DOHH2 (cell line): ENCODE measurements around the gene ZBTB16.

Source experiments
- H3F3A ChIP-seq: fragments of 200-600 bp; sonication (generic), shearing (Covaris generic); 2 replicates; pipeline ENCODE4 v1.6.0; 2016; ENCODE audit warnings: antibody characterized with exemption, mild to moderate bottlenecking; ENCODE audit not compliant: control insufficient read depth, insufficient read depth
- H3K27ac ChIP-seq: fragments of 200-600 bp; sonication (generic); 2 replicates; pipeline ENCODE4 v1.5.1; 2014; ENCODE audit warnings: low read depth, mild to moderate bottlenecking, low read length, moderate library complexity
- H3K27me3 ChIP-seq: fragments of 200-600 bp; sonication (generic); 2 replicates; pipeline ENCODE4 v1.6.1; 2014; ENCODE audit warnings: mild to moderate bottlenecking, low read length, mixed read lengths; ENCODE audit not compliant: control insufficient read depth
- H3K36me3 ChIP-seq: fragments of 200-600 bp; sonication (generic); 2 replicates; pipeline ENCODE4 v1.6.1; 2014; ENCODE audit warnings: mild to moderate bottlenecking, low read length, moderate library complexity, mixed read lengths; ENCODE audit not compliant: control insufficient read depth
- H3K4me1 ChIP-seq: fragments of 200-600 bp; sonication (generic); 2 replicates; pipeline ENCODE4 v1.6.1; 2014; ENCODE audit warnings: mild to moderate bottlenecking, low read length, mixed read lengths; ENCODE audit not compliant: control insufficient read depth
- H3K4me2 ChIP-seq: fragments of 200-600 bp; sonication (generic); 2 replicates; pipeline ENCODE4 v1.6.0; 2014; ENCODE audit warnings: mild to moderate bottlenecking, low read length, moderate library complexity
- H3K4me3 ChIP-seq: fragments of 200-600 bp; sonication (generic); 2 replicates; pipeline ENCODE4 v1.5.1; 2014; ENCODE audit warnings: mild to moderate bottlenecking, low read length, mixed read lengths
- H3K79me2 ChIP-seq: fragments of 200-600 bp; sonication (generic); 2 replicates; pipeline ENCODE4 v1.6.1; 2014; ENCODE audit warnings: mild to moderate bottlenecking, low read length, mixed read lengths; ENCODE audit not compliant: control insufficient read depth
- H3K9me2 ChIP-seq: fragments of 200-600 bp; sonication (generic); replicated peaks from 2 replicates; pipeline ENCODE4 v1.6.1; 2014; ENCODE audit warnings: mild to moderate bottlenecking, low read length, mixed read lengths; ENCODE audit not compliant: control insufficient read depth
- H3K9me3 ChIP-seq: fragments of 200-600 bp; sonication (generic); 2 replicates; pipeline ENCODE4 v1.6.1; 2014; ENCODE audit warnings: antibody characterized with exemption, low read length, mixed read lengths; ENCODE audit not compliant: control insufficient read depth, insufficient read depth
- H4K20me1 ChIP-seq: fragments of 200-600 bp; sonication (generic); 2 replicates; pipeline ENCODE4 v1.6.0; 2014; ENCODE audit warnings: low read depth, mild to moderate bottlenecking, antibody characterized with exemption, low read length, moderate library complexity; ENCODE audit not compliant: control insufficient read depth, insufficient read depth
- EZH2phosphoT487 ChIP-seq: fragments of 200-600 bp; sonication (generic); IDR thresholded peaks from 2 replicates; pipeline ENCODE4 v1.6.1; 2017; ENCODE audit warnings: borderline replicate concordance, mild to moderate bottlenecking, antibody characterized with exemption, low read length, moderate library complexity, mixed read lengths
- TF ChIP-seq, protein P1 (sequence below): fragments of 200-600 bp; sonication (generic); IDR thresholded peaks from one replicate; pipeline ENCODE4 v1.5.1; 2014; ENCODE audit warnings: antibody characterized with exemption, mild to moderate bottlenecking, low read depth, low read length; ENCODE audit not compliant: poor library complexity, severe bottlenecking

The ZBTB16 gene

GRCh38 chr11:114237321-114238280 is 178.1 kb downstream of the ZBTB16 start:
- H3K27ac ChIP-seq: no peak overlapping the region
- no peaks in the 10 kb centered on the region for H3K36me3 ChIP-seq
- no peaks in the 10 kb centered on the region for H3K9me3 ChIP-seq
- no peaks in the 10 kb centered on the region for H3K4me1 ChIP-seq
- no peaks in the 10 kb centered on the region for H3K79me2 ChIP-seq
- TF ChIP-seq EZH2phosphoT487: no peak
- TF ChIP-seq, protein P1, sequence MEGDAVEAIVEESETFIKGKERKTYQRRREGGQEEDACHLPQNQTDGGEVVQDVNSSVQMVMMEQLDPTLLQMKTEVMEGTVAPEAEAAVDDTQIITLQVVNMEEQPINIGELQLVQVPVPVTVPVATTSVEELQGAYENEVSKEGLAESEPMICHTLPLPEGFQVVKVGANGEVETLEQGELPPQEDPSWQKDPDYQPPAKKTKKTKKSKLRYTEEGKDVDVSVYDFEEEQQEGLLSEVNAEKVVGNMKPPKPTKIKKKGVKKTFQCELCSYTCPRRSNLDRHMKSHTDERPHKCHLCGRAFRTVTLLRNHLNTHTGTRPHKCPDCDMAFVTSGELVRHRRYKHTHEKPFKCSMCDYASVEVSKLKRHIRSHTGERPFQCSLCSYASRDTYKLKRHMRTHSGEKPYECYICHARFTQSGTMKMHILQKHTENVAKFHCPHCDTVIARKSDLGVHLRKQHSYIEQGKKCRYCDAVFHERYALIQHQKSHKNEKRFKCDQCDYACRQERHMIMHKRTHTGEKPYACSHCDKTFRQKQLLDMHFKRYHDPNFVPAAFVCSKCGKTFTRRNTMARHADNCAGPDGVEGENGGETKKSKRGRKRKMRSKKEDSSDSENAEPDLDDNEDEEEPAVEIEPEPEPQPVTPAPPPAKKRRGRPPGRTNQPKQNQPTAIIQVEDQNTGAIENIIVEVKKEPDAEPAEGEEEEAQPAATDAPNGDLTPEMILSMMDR: no peak
- H4K20me1 ChIP-seq: no peaks in the 10 kb centered on the region
- no peaks in the 10 kb centered on the region for H3K9me2 ChIP-seq
- H3K4me3 ChIP-seq: no peak overlapping the region
- no peak overlapping the region for H3K4me2 ChIP-seq
- no peaks in the 10 kb centered on the region for H3F3A ChIP-seq
- H3K27me3 ChIP-seq: peaks cover 11% of the 10 kb centered on the region

GRCh38 chr11:114239753-114240161 is 180.2 kb downstream of the ZBTB16 start:
- H4K20me1 ChIP-seq: no peaks in the 10 kb centered on the region
- H3K4me3 ChIP-seq: no peak overlapping the region
- H3F3A ChIP-seq: no peaks in the 10 kb centered on the region
- H3K9me3 ChIP-seq: no peaks in the 10 kb centered on the region
- no peak for TF ChIP-seq EZH2phosphoT487
- TF ChIP-seq, protein P1: no peak
- no peaks in the 10 kb centered on the region for H3K36me3 ChIP-seq
- no peaks in the 10 kb centered on the region for H3K9me2 ChIP-seq
- peaks cover under 1% of the 10 kb centered on the region; the same call in 1 of the 2 replicates for H3K27me3 ChIP-seq
- H3K4me2 ChIP-seq: no peak overlapping the region
- no peaks in the 10 kb centered on the region for H3K4me1 ChIP-seq
- H3K27ac ChIP-seq: no peak overlapping the region
- H3K79me2 ChIP-seq: no peaks in the 10 kb centered on the region

- H3K9me2 ChIP-seq: no peaks in the 10 kb centered on the region
- TF ChIP-seq, protein P1: no peak
- no peak for TF ChIP-seq EZH2phosphoT487
- H3K27ac ChIP-seq: no peak overlapping the region
- H3K36me3 ChIP-seq: no peaks in the 10 kb centered on the region
- H3K4me2 ChIP-seq: no peak overlapping the region
- H3F3A ChIP-seq: no peaks in the 10 kb centered on the region
- H3K4me1 ChIP-seq: no peaks in the 10 kb centered on the region
- no peaks in the 10 kb centered on the region for H3K27me3 ChIP-seq
- H4K20me1 ChIP-seq: no peaks in the 10 kb centered on the region
- H3K4me3 ChIP-seq: no peak overlapping the region
- H3K9me3 ChIP-seq: no peaks in the 10 kb centered on the region
- H3K79me2 ChIP-seq: no peaks in the 10 kb centered on the region
These were observed 182.5 kb downstream of the ZBTB16 start for GRCh38 chr11:114242032-114242431.
